Uterus (tissue), 4 donors: ENCODE results near the gene SPINDOC. TPM values are rescaled to one million over a fixed set of nuclear protein-coding genes. Genes with fewer than 3 reads are reported as not detected.
"Not testable (repeated sequence)": the region's sequence is repeated elsewhere in the genome, so short reads cannot be mapped to it uniquely, and the experiment has no call there.

Experiments
- DNase-seq, 2 donors: peaks; one replicate each; pipeline ENCODE4 v3.0.0-alpha.2; 2019 to 2020
- H3K27ac ChIP-seq, 2 donors: fragments of 200-600 bp; sonication (generic); 1 replicate in 1 of 2; 2 replicates in 1 of 2; pipeline ENCODE4 v1.5.1; 2016 to 2018
- H3K27me3 ChIP-seq, 2 donors: fragments of 200-600 bp; sonication (generic); one replicate each; pipeline ENCODE4 v1.5.1; 2018 to 2019; ENCODE audit warnings: control low read depth in 1 of 2
- H3K36me3 ChIP-seq, 2 donors: fragments of 200-600 bp; sonication (generic); one replicate each; pipeline ENCODE4 v1.5.1; 2019; ENCODE audit warnings: control low read depth in 1 of 2
- H3K4me1 ChIP-seq, 2 donors: fragments of 200-600 bp; sonication (generic); one replicate each; pipeline ENCODE4 v1.5.1; 2018 to 2019; ENCODE audit warnings: control low read depth in 1 of 2
- H3K4me3 ChIP-seq, 2 donors: fragments of 200-600 bp; sonication (generic); 1 replicate in 1 of 2; 2 replicates in 1 of 2; pipeline ENCODE4 v1.5.1; 2018 to 2019; ENCODE audit warnings: mild to moderate bottlenecking in 1 of 2
- H3K9me3 ChIP-seq, 2 donors: fragments of 200-600 bp; sonication (generic); one replicate each; pipeline ENCODE4 v1.5.1; 2019; ENCODE audit warnings: control low read depth in 1 of 2
- CTCF ChIP-seq, 4 experiments: fragments of 200-600 bp in 2 of 4; fragments of 450-650 bp in 2 of 4; sonication (generic) in 2 of 4; IDR thresholded peaks; one replicate each; pipeline ENCODE4 v1.5.1; 2016 to 2019; ENCODE audit warnings: antibody characterized with exemption in 4 of 4, mild to moderate bottlenecking in 2 of 4, moderate library complexity in 1 of 4
- POLR2A ChIP-seq, 2 donors: fragments of 450-650 bp; IDR thresholded peaks; one replicate each; pipeline ENCODE4 v1.6.1; 2016; ENCODE audit warnings: antibody characterized with exemption in 2 of 2, mild to moderate bottlenecking in 1 of 2, moderate library complexity in 1 of 2
- intact Hi-C: fragments of 100-400 bp; cut with DNase I; formaldehyde crosslinking; loops from one replicate; pipeline ENCODE4 v1.15.1; 2023; ENCODE audit warnings: low total_unique reads
- total RNA-seq, 4 donors: library from RNA; depleted of rRNA in 3 of 4; stranded (reverse); fragments of >200 nt in 3 of 4; gene quantifications; one replicate each; pipeline versions ENCODE4 v1.1.0 to v1.2.4, GENCODE V29; 2014 to 2023
- donor health status: DM: yes; HTN: yes; CAD: no.

Gene SPINDOC
- total RNA-seq, 4 donors from 2014 or later: 1.3 to 28.7 (median 10.6) TPM

GRCh38 chr11:63768237-63769041 is 44.8 kb upstream of the SPINDOC start, which contains the start of gene ZFTA:
Gene ZFTA (minus strand): TSS chr11:63768775. CDS start chr11:63768622, 153 bp downstream.
- TF ChIP-seq CTCF (IDR thresholded peaks at IDR 0.05) (peak; percentile 17 to 94 (median 91)), POLR2A (IDR thresholded peaks at IDR 0.05) (peak in 1 of 2 donors; percentile 5)
- peak; percentile 72 to 75 for DNase-seq
- Histone ChIP-seq H3K27me3 (no peaks in the 10 kb centered on the region), H3K27ac (peak within 1 kb of the TSS; percentile 96), H3K9me3 (no peaks in the 10 kb centered on the region), H3K36me3 (no peaks in the 10 kb centered on the region), H3K4me1 (peaks cover 0 to 11% of the 10 kb centered on the region in 2 donors), H3K4me3 (peak within 1 kb of the TSS; percentile 80 to 97)
- intact Hi-C loops: loop anchor here (10.0 kb wide), 2 partner anchors 176 to 376 kb away; no protein-coding TSS in a partner anchor

DNA sequence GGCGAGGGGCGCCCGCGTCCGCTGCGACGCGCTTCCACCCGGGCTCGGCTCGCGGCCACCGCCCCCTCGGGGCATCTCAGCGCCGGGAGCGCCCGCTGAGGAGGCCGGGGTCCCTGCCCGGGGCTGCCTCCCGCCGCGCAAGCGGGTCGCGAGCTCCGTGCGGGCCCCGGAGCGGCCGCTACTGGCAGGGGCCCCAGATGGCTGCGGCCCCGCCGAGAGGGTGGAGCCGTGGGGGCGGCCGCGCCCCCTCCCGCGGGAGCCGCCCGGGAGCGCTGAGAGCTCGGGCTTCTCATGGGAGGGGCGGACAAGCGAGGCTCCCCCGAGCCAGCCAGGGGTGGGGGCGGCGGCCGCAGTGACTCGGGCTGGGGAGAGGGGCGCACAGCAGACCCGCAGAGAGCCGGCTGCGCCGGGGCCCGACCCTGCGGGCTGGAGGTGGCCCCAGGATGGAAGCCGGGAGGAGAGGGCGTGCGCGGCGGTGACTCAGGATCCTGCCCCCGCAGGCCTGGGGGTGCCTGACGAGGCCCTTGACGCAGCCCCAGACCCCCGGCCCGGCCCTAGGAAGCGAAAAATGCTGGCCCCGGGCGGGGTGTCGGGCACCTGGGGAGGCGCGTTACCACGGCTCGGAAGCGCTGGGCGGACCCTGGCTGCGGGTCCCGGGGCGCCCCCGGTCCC is 44.1 kb upstream of the SPINDOC start:
- Histone ChIP-seq H3K27ac (peak overlapping the region; percentile 96), H3K4me3 (peak overlapping the region; percentile 55 to 97), H3K36me3 (no peaks in the 10 kb centered on the region), H3K4me1 (peaks cover 0 to 11% of the 10 kb centered on the region in 2 donors), H3K27me3 (no peaks in the 10 kb centered on the region), H3K9me3 (no peaks in the 10 kb centered on the region)
- no peak for TF ChIP-seq CTCF (IDR thresholded peaks at IDR 0.05)
- TF ChIP-seq POLR2A (IDR thresholded peaks at IDR 0.05): peak in 1 of 2 donors; percentile 34
- intact Hi-C loops: loop anchor here (10.0 kb wide), 2 partner anchors 176 to 376 kb away; no protein-coding TSS in a partner anchor
- peak; percentile 55 to 61 for DNase-seq

GRCh38 chr11:63769714-63770455 is 43.4 kb upstream of the SPINDOC start:
- Histone ChIP-seq H3K36me3 (no peaks in the 10 kb centered on the region), H3K27ac (peak overlapping the region; percentile 96), H3K27me3 (no peaks in the 10 kb centered on the region), H3K4me1 (peaks cover 0 to 11% of the 10 kb centered on the region in 2 donors), H3K9me3 (no peaks in the 10 kb centered on the region), H3K4me3 (peak overlapping the region; percentile 55 to 97)
- no peak for TF ChIP-seq POLR2A (IDR thresholded peaks at IDR 0.05)
- no peak for TF ChIP-seq CTCF (IDR thresholded peaks at IDR 0.05)
- peak in 1 of 2 donors; percentile 26 for DNase-seq
- intact Hi-C loops: loop anchor here (10.0 kb wide), 2 partner anchors 175 to 375 kb away; no protein-coding TSS in a partner anchor

DNA sequence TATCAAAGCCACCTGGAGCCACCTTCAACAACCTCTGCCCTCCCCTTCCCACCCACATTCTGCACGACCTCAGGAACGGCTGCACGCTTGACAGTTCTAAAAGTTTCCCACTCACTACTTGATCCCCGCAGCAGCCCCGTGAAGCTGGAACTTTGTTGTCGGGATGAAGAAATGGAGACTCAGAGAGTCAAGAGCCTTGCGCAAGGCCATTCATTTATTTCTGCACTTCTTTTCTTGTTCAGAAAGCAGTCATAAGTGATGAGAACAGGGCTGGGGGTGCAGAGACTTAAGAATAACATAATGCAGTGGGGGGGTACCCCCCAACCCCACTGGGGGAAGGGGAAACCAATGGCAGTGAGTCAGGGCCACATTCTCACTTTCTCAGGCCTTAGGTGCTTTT is 42.5 kb upstream of the SPINDOC start:
- DNase-seq: no peak
- Histone ChIP-seq H3K4me1 (peaks cover 0 to 11% of the 10 kb centered on the region in 2 donors), H3K36me3 (no peaks in the 10 kb centered on the region), H3K27me3 (no peaks in the 10 kb centered on the region), H3K9me3 (no peaks in the 10 kb centered on the region), H3K4me3 (no peak overlapping the region), H3K27ac (peak overlapping the region; percentile 96)
- TF ChIP-seq CTCF (IDR thresholded peaks at IDR 0.05) (no peak), POLR2A (IDR thresholded peaks at IDR 0.05) (no peak)
- intact Hi-C loops: no loop called here

DNA sequence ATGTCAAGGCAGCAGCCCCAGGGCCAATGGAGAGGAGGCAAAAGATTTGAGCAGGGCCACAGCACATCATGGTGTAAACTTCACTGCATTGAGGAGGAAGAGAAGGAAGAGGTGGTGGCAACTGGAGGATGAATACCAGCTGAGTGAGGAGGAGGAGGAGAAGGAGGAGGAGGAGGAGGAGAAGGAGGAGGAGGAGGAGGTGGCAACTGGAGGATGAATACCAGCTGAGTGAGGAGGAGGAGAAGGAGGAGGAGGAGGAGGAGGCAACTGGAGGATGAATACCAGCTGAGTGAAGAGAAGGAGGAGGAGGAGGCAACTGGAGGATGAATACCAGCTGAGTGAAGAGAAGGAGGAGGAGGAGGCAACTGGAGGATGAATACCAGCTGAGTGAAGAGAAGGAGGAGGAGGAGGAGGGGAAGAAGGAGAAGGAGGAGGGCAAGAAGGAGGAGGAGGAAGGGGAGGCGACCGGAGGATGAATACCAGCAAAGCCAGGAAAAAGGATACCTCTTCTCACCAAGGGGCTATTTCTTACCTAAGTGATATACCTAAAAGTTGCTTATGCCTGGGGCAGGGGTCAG is 41.4 kb upstream of the SPINDOC start:
- H3K36me3 ChIP-seq, H3K4me3 ChIP-seq, H3K9me3 ChIP-seq, intact Hi-C loops, H3K27me3 ChIP-seq, H3K4me1 ChIP-seq: not testable (repeated sequence)
- DNase-seq: peak in 1 of 2 donors; percentile 22
- peak overlapping the region; percentile 20 to 56 for H3K27ac ChIP-seq
